Panc1 (cell line): Measurements from ENCODE around the gene MSLN. TPM values are rescaled to one million over a fixed set of nuclear protein-coding genes. Genes with fewer than 3 reads are reported as not detected.

ENCODE experiments used
- ATAC-seq: fragments of 200-7000 bp; cut with Tn5 transposase; 2 replicates; pipeline ENCODE4 v1.9.1; 2020; ENCODE audit warnings: mild to moderate bottlenecking, moderate library complexity
- BruUV-seq: library from RNA; stranded (reverse); fragments of 400-500 nt; replicated peaks from 2 replicates; lab custom pipeline; 2021; lab: Mats Ljungman, UMichigan
- CTCF ChIA-PET: fragments of 300-600 bp; sonication (Branson Sonifier 250); formaldehyde crosslinking; loops from one replicate; lab custom pipeline; 2022; ENCODE audit warnings: antibody characterized with exemption; lab: Charles Lee
- POLR2A ChIA-PET: fragments of 300-600 bp; sonication (Branson Sonifier 250); formaldehyde crosslinking; loops from one replicate; lab custom pipeline; 2022; ENCODE audit warnings: antibody characterized with exemption; lab: Charles Lee
- DNase-seq: peaks from one replicate; pipeline ENCODE4 v3.0.0-alpha.2; 2010; ENCODE audit warnings: low read depth, low spot score
- H3K27ac ChIP-seq: 2 replicates; pipeline ENCODE4 v1.5.1; 2011; ENCODE audit warnings: mild to moderate bottlenecking, low read length, inconsistent platforms
- H3K27me3 ChIP-seq: fragments of 200-500 bp; sonication (Bioruptor generic); 2 replicates; pipeline ENCODE4 v1.6.0; 2014; ENCODE audit warnings: low read length, inconsistent platforms; ENCODE audit not compliant: control insufficient read depth, insufficient read depth
- H3K36me3 ChIP-seq: fragments of 200-500 bp; sonication (Bioruptor generic); 2 replicates; pipeline ENCODE4 v1.5.1; 2014; ENCODE audit warnings: inconsistent platforms, mild to moderate bottlenecking, low read length, moderate library complexity; ENCODE audit not compliant: control insufficient read depth, insufficient read depth
- H3K4me1 ChIP-seq: 2 replicates; pipeline ENCODE4 v1.5.1; 2011; ENCODE audit warnings: inconsistent platforms, mild to moderate bottlenecking, low read length, moderate library complexity; ENCODE audit not compliant: control insufficient read depth, insufficient read depth
- H3K4me3 ChIP-seq, 2 experiments: 2 replicates each; pipeline ENCODE4 v1.5.1; 2011 to 2012; ENCODE audit warnings: low read depth in 2 of 2, low read length in 2 of 2, mild to moderate bottlenecking in 2 of 2, inconsistent platforms in 1 of 2, moderate library complexity in 1 of 2
- H3K9me3 ChIP-seq: fragments of 200-500 bp; sonication (Bioruptor generic); 2 replicates; pipeline ENCODE4 v1.5.1; 2014; ENCODE audit warnings: low read depth, mild to moderate bottlenecking, inconsistent platforms, low read length, moderate library complexity; ENCODE audit not compliant: control insufficient read depth, insufficient read depth
- POLR2AphosphoS5 ChIP-seq: IDR thresholded peaks from 2 replicates; pipeline ENCODE4 v1.6.1; 2012; ENCODE audit warnings: mild to moderate bottlenecking, low read depth, low read length, moderate library complexity
- REST ChIP-seq, 2 experiments: IDR thresholded peaks; 2 replicates each; pipeline ENCODE4 v1.6.1; 2011 to 2012; ENCODE audit warnings: low read depth in 2 of 2, control low read depth in 1 of 2, low read length in 1 of 2, mild to moderate bottlenecking in 1 of 2, moderate library complexity in 1 of 2; ENCODE audit not compliant: insufficient read depth in 1 of 2
- SIN3A ChIP-seq: IDR thresholded peaks from 2 replicates; pipeline ENCODE4 v1.6.1; 2012; ENCODE audit warnings: low read depth, mild to moderate bottlenecking, low read length, moderate library complexity, borderline replicate concordance; ENCODE audit not compliant: insufficient read depth
- TCF7L2 ChIP-seq: IDR thresholded peaks from 2 replicates; pipeline ENCODE4 v1.6.1; 2011; ENCODE audit warnings: mild to moderate bottlenecking, low read depth, low read length, inconsistent platforms
- in situ Hi-C: cut with HindIII; loops from 2 replicates; pipeline ENCODE4 v1.10.0; 2016; ENCODE audit warnings: low sequenced_read_pairs, low pct_unique_long_range_greater_than_20kb
- intact Hi-C: fragments of 100-400 bp; cut with micrococcal nuclease; formaldehyde crosslinking; loops from one replicate; pipeline ENCODE4 v1.10.0; 2022; ENCODE audit not compliant: unreplicated experiment
- total RNA-seq: library from RNA; stranded (reverse); gene quantifications from one replicate; pipeline ENCODE4 v1.2.1, GENCODE V29; 2021; ENCODE audit not compliant: unreplicated experiment
- TF ChIP-seq, protein P1 (sequence below): fragments of 450-650 bp; IDR thresholded peaks from 2 replicates; pipeline ENCODE4 v1.5.1; 2017; ENCODE audit warnings: mild to moderate bottlenecking

The MSLN gene
- total RNA-seq, 1 experiment from 2014 or later: 1.1 TPM

GRCh38 chr16:791131-791530, 30.6 kb downstream of the MSLN start:
- TF ChIP-seq REST (IDR thresholded peaks at IDR 0.05; ENCODE audit: insufficient read depth in 1 of 2, low read depth in 2 of 2, low read length in 1 of 2) (no peak), SIN3A (no peak), TCF7L2 (no peak), POLR2AphosphoS5 (no peak)
- TF ChIP-seq, protein P1, sequence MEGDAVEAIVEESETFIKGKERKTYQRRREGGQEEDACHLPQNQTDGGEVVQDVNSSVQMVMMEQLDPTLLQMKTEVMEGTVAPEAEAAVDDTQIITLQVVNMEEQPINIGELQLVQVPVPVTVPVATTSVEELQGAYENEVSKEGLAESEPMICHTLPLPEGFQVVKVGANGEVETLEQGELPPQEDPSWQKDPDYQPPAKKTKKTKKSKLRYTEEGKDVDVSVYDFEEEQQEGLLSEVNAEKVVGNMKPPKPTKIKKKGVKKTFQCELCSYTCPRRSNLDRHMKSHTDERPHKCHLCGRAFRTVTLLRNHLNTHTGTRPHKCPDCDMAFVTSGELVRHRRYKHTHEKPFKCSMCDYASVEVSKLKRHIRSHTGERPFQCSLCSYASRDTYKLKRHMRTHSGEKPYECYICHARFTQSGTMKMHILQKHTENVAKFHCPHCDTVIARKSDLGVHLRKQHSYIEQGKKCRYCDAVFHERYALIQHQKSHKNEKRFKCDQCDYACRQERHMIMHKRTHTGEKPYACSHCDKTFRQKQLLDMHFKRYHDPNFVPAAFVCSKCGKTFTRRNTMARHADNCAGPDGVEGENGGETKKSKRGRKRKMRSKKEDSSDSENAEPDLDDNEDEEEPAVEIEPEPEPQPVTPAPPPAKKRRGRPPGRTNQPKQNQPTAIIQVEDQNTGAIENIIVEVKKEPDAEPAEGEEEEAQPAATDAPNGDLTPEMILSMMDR: no peak
- ATAC-seq (no peak), DNase-seq (no peak)
- Histone ChIP-seq H3K27me3 (no peaks in the 10 kb centered on the region), H3K4me1 (peaks cover 15% of the 10 kb centered on the region), H3K36me3 (peaks cover 5% of the 10 kb centered on the region), H3K4me3 (no peak overlapping the region), H3K9me3 (no peaks in the 10 kb centered on the region), H3K27ac (no peak overlapping the region)
- CTCF ChIA-PET: no interaction called here
- POLR2A ChIA-PET: no interaction called here
- BruUV-seq: no TSS peak
- intact Hi-C loops (no loop called here), in situ Hi-C loops (no loop called here)

DNA sequence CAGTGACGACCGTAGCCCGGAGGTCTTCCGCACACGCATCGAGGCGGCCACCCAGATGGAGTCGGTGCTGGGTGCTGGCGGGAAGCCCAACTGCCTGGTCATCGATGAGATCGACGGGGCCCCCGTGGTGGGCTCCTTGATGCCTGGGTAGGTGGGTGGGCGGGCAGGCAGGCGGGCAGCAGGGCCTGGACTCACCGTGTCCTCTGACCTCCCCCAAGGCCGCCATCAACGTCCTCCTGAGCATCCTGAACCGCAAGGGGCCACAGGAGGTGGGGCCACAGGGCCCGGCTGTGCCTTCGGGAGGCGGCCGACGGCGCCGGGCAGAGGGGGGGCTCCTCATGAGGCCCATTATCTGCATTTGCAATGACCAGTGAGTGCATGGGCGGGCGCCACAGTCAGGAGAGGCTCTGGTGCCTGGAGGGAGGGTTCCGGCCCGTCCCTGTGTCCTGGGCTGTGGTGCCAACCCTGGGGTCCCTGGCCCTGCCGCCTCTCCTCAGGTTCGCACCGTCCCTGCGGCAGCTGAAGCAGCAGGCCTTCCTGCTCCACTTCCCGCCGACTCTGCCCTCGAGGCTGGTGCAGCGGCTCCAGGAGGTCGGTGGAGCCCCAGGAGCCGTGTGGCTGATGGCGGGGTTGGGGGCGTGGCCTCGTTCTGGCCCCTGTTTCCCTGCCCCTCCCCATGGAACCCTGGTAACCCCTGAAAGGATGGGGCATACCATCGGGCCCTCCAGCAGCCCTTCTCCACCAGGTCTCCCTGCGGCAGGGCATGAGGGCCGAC, 31.9 kb downstream of the MSLN start:
- Histone ChIP-seq H3K4me3 (no peak overlapping the region), H3K9me3 (no peaks in the 10 kb centered on the region), H3K4me1 (peaks cover 13% of the 10 kb centered on the region), H3K36me3 (peaks cover 5% of the 10 kb centered on the region), H3K27ac (no peak overlapping the region), H3K27me3 (no peaks in the 10 kb centered on the region)
- intact Hi-C loops (no loop called here), in situ Hi-C loops (no loop called here)
- POLR2A ChIA-PET: no interaction called here
- DNase-seq (no peak), ATAC-seq (no peak)
- BruUV-seq: no TSS peak
- CTCF ChIA-PET: no interaction called here
- TF ChIP-seq TCF7L2 (no peak), POLR2AphosphoS5 (no peak), REST (IDR thresholded peaks at IDR 0.05; ENCODE audit: insufficient read depth in 1 of 2, low read depth in 2 of 2, low read length in 1 of 2) (no peak), SIN3A (no peak)
- TF ChIP-seq, protein P1: no peak
